GM12892 (cell line): ENCODE results near the gene PCSK5.

ENCODE experiments used
- POLR2A ChIP-seq: IDR thresholded peaks from 2 replicates; pipeline ENCODE4 v1.6.1; 2011; ENCODE audit warnings: low read depth, low read length, control low read depth
- POLR2AphosphoS5 ChIP-seq: IDR thresholded peaks from 2 replicates; pipeline ENCODE4 v1.6.1; 2011; ENCODE audit warnings: low read depth, low read length, control low read depth
- TAF1 ChIP-seq: IDR thresholded peaks from 2 replicates; pipeline ENCODE4 v1.6.1; 2011; ENCODE audit warnings: low read depth, mild to moderate bottlenecking, control low read depth, low read length, borderline replicate concordance

DNA sequence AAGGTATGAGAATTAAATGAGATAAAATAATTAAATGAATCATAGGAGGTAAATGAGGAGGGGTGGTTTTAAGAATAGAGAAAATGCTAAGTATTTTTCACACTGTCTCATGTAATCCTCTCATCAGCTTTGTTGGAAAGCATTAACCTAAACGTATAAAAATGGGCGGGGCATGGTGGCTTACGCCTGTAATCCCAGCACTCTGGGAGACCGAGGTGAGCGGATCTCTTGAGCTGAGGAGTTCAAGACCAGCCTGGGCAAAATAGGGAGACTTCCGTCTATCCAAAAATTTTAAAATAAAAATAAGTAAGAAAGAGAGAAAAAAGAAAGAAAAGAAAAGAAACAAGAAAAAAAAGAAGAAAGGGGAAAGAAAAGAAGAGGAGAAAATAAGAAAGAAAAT, 505.7 kb downstream of the PCSK5 start:
- TF ChIP-seq POLR2A (no peak), TAF1 (no peak), POLR2AphosphoS5 (no peak)
